Activated gamma-delta T cell (primary cell): Measurements from ENCODE around the gene KCNJ11.
A peak's percentile ranks its signal among the peaks of the same experiment; 100 is the strongest.

ENCODE experiments used
- DNase-seq: peaks from one replicate; lab custom pipeline; 2025; lab: John Stamatoyannopoulos, UW

The KCNJ11 gene

DNA sequence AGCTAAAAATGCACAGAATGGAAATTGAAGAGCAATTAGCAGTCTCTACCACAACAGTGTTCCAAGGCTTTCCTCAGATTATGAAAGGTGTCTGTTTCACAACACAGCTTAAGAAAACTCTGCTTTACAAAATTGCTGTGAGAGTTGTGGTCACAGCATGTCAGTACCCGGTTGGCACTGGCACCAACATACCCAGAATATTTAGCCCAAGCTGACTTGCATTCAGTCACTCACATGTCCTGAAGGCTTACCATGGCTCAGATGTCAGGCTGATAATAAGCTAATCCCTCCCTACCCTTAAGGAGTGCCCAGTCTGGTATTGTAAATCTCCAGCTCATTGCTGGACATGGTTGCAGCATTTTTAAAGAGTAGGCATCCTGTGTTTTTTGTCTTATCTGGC lies 22.0 kb downstream of the KCNJ11 start:
- DNase-seq = no peak

DNA sequence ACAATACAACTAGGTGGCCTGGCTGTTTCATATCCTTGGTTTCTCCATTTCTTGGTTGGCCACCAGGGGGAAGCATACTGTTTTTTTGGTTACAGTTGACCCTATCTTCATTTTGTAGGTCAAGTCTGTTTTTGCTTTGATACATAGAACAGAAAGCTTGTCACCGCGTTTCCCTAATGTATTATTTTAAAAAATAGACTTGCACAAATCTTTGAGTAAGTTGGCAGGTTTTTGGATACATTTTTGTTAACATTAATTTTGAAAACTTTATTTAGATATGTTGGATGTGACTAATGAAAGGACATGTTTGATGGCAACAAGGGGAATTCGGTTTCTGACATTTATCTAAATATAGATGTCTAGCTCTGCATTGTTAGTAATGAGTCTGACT lies 33.9 kb downstream of the KCNJ11 start:
- no peak for DNase-seq

DNA sequence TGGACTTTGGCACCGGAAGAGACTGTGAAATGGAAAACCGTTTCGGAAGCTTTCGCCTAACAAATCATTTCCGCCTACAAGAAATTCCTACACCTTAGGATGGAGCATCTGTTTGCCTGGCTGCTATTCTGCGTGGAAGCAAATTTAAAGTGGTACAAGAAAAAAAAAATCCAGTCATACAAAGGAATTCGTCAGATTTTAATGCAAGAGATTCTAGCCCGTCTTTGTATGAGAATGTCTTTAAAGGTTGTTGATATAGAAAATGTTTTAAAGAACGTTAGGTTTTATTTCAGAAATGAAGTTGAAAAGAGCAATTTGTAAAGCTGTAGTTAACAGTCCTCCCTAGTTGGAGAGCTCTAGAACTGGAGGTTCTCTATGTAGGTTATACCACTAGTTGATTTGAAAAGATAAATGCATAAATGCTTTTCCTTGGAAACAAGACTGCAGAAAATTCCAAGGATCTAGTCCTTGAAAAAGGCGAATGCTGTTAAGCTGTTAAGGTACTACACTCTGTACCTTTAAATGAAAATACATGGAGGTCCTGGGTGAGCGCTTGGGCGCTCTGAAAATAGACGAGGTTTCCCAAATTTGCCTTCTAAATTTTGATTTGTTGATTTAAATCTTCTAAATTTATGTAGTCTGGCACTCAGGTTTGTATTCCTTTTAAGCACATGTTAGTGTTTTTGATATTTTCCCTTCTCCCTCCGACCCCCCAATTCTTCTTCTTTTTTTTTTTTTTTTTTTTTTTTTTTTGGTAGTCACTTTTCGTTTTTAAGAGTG lies 34.4 kb downstream of the KCNJ11 start:
- no peak for DNase-seq

DNA sequence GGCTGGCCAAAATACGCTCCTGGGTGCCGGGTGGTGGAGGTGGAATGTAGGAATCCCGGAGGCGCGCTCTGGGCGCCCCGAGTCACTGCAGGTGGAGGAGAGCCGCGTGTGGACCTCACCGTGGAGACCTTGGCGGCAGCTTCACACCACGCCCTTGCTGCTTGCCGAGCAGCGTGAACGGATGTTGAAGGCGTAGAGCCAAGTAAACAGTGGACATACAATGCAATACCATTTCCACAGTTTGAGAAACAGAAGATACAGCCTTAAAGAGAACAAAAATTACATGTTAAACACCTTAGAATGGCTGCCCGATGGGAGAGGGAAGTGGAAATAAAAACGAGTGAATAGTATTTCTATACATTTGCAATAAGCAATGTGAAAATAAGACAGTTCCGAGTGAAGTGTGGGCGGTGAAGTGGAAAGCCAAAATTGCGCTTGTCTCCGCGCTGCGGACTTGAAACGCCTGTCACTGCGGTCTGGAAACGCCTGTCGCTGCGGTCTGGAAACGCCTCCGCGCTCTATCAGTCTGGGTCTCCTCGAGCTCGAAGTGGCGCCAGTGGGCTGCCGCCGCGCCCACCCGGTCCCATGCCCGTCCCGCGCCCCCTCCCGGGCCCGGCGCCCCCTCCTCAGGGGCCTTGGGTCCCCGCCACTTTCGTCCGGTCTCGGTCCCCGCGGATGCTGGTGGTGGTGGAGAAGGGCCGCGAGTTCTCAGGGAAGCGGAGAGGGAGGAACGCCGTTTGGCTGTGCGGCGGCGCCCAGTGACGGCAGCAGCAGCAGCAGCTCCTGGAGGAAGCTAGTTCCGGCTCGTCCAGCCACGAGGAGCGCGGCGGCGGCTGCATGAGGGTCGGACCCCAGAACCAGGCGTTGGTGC lies 35.3 kb downstream of the KCNJ11 start:
- peak; percentile 40 for DNase-seq

DNA sequence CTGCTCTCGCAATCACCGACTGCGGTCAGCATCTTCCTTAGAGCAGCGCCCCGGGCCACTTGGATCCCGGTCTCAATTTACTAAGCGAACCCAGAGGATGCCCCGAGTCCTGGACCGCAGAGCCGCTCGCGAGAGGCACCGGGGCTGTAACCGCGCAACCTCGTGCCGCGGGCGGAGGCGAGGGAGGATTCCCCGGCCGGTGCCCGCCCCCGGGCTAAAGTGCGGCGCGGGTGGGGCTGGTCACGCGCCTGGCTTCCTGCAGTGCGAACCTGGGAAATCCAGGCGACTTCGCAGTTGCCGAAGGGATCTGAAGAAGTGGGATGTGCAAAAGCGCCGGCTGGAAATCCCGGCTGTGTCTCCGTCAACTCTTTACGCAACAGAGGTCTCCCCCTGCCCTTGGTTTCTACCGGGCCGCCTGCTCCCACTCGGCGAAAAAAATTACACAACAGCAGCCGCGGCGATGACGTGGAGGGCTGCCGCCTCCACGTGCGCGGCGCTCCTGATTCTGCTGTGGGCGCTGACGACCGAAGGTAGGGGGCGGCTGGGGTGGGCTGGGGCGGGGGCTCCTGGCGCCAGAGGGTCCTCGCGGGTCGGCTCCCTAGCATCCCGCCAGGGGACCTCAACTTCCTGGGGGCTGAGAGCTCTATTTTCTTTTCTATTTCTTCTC lies 36.8 kb downstream of the KCNJ11 start, which contains the start of gene NCR3LG1:
NCR3LG1 (plus strand) TSS at position 291 of the 667 bp plus-strand sequence; CDS start at position 461, 170 bp downstream.
- peak; percentile 66 for DNase-seq

DNA sequence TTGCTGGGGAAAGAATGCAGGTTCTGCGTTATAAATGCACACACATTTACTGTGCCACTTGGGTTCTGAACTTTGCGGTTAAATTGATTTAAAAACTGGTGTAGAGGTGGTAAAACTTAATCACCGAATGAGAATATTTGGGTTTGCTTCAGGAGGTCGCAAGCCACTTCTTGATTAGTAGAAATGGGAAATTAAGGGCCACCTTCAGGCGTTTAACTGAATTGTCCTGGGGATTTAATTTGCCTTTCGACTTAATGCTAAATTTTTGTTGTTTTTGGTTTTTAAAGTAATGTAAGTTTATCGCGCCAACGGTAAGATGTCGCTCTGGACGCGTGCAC lies 37.3 kb downstream of the KCNJ11 start:
- DNase-seq = no peak

DNA sequence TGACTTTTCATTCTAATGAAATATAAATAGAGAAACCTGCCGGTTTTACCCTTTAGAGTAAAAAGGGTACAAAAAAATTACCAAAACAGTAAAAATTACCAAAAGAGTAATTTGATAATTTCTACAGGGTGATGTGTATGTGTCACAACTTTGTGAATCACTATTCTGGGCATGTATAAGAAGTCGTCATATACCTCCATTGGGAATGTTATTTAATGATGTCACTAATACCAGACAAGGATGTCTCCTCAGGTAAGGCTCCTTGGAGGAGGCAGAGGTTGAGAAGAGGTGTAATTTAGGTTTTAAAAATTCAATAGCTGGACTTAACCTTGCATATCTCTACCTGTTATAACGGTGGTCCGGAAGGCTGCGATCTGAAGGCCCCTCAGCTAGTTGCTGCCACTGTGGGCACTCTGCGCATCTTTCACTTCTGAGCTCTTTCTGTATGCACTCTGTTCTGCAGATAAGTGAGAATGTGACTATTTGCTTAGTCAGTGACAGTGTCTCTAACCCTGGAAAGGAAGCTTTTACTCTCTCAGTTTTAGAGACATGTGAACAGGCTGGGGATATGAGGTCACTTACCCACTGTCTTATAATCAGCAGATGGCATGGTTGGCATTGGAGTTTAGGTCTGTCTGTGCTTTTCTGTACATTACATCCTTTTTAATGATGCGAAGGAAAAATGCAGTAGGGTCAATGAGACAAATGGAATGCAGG lies 37.8 kb downstream of the KCNJ11 start:
- no peak for DNase-seq

DNA sequence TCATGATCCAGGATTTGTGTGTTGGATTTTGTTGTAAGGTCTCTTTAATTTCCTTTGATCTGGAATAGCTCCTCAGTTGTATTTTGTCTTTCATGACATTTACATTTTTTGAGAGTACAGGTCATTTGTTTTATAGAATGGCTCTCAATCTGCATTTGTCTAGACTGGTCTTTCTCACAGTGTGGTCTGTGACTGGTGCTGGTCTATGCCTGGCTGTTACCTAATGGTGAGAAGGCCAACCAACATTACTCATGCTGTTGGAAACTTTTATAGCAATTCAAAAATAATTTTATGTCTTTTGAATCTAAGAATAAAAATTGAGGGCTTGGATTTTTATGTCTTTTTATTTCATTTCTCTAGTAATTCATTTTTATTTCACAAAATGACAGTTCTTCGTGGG lies 40.8 kb downstream of the KCNJ11 start:
- no peak for DNase-seq

DNA sequence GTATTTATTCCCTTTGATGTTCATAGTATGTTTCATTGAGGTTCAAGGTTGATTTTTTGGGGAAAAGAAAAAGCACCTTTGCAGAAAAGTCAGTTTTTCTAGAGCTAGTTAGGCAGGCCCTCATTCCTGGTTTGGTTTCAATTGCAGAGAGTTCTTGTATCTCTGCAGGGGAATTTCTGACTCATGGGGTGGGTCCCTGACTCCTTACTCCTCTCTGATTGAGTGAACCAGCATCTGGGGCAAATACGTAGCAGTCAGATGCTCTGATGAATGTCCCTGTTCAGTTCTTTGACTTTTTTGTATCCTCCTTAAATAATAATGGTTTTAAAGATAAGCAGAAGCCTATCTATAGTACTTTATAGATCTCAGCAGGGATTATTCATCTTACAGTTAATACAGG lies 44.6 kb downstream of the KCNJ11 start:
- no peak for DNase-seq

DNA sequence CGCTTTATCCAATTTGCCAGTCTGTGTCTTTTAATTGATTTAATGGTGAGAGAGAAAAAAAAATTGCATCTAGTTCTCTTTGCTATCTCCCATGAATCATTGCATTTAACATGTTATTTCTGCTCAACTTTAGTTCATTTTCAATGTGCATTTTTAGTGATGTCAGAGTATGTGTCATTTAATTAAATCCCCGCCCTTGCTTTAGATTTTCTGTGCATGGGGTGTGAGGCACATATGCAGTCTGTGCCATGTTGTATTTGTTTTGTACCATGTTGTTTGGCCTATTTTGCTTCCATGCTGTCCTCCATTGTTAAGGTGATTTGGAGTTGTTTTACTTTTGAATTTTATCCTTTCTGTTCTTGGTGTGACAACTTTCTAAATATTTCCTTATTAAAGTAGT lies 45.2 kb downstream of the KCNJ11 start:
- DNase-seq = no peak
